Measurements from ENCODE around the gene WNT9A. TPM values are rescaled to one million over a fixed set of nuclear protein-coding genes. Genes with fewer than 3 reads are reported as not detected.

WNT9A gene
- total and polyA plus RNA-seq, 3 donors from 2014 or later: 3.1 to 4.3 (median 3.5) TPM

DNA sequence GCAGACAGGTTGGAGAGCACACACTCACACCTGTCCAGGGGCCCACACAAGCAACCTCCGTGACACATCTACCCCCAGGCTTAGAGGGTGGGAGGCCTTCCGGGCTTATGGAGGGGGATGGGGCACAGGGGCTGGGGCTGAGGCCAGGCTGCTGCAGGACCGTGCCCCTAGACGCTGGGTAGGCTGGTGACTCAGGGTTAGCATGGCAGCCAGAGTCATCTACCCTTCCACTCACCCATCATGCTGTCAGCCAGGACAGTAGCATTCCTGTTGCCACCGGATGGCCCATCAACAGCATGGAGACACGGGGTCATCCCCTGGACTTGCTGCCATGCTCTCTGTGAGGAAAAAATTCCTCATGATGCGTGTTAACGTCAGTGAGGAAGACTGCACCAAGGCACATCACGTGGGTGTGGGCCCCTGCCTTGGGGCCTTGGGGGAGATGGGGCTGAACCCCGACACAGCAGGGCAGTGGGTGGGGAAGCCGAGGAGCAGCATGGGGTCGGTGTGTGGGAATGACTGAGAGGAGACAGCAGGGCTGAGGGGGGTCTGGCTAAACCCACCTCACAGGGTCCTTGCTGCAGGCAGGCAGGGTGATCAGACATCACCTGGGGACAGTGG, 52.8 kb downstream of the WNT9A start:
- Histone ChIP-seq H3K36me3 (ENCODE audit: low read depth, missing control alignments) (no peaks in the 10 kb centered on the region), H3K4me3 (no peak overlapping the region), H3K27ac (no peak overlapping the region), H3K9me3 (no peaks in the 10 kb centered on the region), H3K27me3 (no peaks in the 10 kb centered on the region), H3K4me1 (peaks cover 17% of the 10 kb centered on the region)
- TF ChIP-seq POLR2A (IDR thresholded peaks at IDR 0.05): no peak
- TF ChIP-seq, protein P1, sequence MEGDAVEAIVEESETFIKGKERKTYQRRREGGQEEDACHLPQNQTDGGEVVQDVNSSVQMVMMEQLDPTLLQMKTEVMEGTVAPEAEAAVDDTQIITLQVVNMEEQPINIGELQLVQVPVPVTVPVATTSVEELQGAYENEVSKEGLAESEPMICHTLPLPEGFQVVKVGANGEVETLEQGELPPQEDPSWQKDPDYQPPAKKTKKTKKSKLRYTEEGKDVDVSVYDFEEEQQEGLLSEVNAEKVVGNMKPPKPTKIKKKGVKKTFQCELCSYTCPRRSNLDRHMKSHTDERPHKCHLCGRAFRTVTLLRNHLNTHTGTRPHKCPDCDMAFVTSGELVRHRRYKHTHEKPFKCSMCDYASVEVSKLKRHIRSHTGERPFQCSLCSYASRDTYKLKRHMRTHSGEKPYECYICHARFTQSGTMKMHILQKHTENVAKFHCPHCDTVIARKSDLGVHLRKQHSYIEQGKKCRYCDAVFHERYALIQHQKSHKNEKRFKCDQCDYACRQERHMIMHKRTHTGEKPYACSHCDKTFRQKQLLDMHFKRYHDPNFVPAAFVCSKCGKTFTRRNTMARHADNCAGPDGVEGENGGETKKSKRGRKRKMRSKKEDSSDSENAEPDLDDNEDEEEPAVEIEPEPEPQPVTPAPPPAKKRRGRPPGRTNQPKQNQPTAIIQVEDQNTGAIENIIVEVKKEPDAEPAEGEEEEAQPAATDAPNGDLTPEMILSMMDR (IDR thresholded peaks at IDR 0.05): no peak
- intact Hi-C loops (cut with DNase I; ENCODE audit: low total_unique reads): no loop called here
- 92 to 94% methylated on average over 6 to 12 of the region's 12 CpGs for WGBS, 2 donors
- peak; percentile 10 for DNase-seq

DNA sequence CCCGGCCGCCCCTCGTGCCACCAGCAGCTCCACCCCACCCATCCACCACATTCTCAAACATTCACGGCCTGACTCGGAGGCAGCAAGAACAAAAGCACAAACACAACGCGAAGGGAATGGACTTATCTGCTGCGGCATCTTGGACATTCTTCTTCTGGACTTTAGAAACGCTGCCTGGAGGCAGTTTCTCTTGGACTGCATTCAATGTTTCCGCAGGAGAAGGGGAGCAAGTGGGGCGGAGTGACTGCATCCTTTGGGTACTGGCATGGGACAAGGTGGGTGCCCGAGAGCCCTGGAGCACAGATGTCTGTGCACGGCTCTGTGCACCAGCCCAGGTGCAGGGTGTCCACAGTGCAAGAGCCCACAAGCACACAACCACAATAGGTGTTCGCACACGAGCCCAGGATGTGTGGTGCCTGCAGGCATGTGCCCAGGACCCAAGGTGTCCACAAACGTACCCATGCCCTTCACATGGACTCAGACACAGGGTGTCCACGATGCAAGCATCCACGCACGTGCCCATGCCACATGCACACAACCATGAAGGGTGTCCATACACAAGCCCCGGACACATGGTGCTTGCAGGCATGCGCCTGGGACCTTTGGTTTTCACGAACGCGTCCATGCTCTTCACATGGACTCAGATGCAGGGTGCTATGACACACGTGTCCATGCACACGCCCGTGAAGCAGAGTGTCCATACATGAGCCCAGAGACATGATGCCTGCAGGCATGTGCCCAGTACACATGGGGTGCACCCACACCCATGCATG, 53.6 kb downstream of the WNT9A start:
- Histone ChIP-seq H3K27me3 (no peaks in the 10 kb centered on the region), H3K4me3 (no peak overlapping the region), H3K27ac (no peak overlapping the region), H3K36me3 (ENCODE audit: low read depth, missing control alignments) (no peaks in the 10 kb centered on the region), H3K4me1 (peaks cover 13% of the 10 kb centered on the region), H3K9me3 (no peaks in the 10 kb centered on the region)
- DNase-seq: peak; percentile 11
- 86 to 92% methylated on average over 18 to 27 of the region's 27 CpGs for WGBS, 2 donors
- no peak for TF ChIP-seq POLR2A (IDR thresholded peaks at IDR 0.05)
- TF ChIP-seq, protein P1 (IDR thresholded peaks at IDR 0.05): no peak
- intact Hi-C loops (cut with DNase I; ENCODE audit: low total_unique reads): no loop called here

DNA sequence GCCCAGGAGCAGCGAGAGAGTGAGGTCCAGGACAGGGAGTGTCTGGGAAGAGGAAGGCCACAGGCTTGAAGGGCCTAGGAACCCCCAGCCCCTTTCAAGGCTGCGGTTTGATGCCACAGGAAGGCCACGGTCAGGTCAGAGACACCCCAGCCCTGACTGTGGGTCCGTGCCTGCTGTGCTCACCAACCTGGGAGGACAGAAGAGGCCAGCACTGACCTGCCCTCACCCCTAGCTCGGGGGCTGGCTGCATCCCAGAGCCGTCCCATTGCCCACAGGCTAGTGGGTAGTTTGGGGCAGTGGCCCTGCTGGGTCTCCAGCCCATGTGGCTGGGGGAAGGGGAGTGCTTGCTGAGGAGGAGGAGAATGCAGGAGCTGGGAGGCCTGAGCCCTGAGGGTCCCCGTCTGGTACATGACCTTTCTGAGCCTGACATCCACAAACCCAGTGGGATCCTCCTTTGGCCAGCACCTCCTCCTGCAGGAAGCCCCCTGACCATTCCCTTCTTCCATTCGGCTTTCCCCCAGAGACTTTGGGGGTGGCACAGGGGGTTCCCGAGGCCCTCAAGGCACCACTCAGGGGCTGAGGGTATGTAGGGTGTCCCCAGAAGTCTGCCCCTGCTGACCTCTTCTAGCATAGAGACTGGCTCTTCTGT, 54.3 kb downstream of the WNT9A start:
- no peaks in the 10 kb centered on the region for H3K9me3 ChIP-seq
- TF ChIP-seq POLR2A (IDR thresholded peaks at IDR 0.05): no peak
- TF ChIP-seq, protein P1 (IDR thresholded peaks at IDR 0.05): no peak
- H3K36me3 ChIP-seq (ENCODE audit: low read depth, missing control alignments): no peaks in the 10 kb centered on the region
- WGBS, 2 donors: 85 to 92% methylated on average over 3 to 9 of the region's 9 CpGs
- no peaks in the 10 kb centered on the region for H3K27me3 ChIP-seq
- peaks cover 13% of the 10 kb centered on the region for H3K4me1 ChIP-seq
- no peak overlapping the region for H3K4me3 ChIP-seq
- intact Hi-C loops (cut with DNase I; ENCODE audit: low total_unique reads): no loop called here
- H3K27ac ChIP-seq: no peak overlapping the region
- DNase-seq: peak; percentile 7

DNA sequence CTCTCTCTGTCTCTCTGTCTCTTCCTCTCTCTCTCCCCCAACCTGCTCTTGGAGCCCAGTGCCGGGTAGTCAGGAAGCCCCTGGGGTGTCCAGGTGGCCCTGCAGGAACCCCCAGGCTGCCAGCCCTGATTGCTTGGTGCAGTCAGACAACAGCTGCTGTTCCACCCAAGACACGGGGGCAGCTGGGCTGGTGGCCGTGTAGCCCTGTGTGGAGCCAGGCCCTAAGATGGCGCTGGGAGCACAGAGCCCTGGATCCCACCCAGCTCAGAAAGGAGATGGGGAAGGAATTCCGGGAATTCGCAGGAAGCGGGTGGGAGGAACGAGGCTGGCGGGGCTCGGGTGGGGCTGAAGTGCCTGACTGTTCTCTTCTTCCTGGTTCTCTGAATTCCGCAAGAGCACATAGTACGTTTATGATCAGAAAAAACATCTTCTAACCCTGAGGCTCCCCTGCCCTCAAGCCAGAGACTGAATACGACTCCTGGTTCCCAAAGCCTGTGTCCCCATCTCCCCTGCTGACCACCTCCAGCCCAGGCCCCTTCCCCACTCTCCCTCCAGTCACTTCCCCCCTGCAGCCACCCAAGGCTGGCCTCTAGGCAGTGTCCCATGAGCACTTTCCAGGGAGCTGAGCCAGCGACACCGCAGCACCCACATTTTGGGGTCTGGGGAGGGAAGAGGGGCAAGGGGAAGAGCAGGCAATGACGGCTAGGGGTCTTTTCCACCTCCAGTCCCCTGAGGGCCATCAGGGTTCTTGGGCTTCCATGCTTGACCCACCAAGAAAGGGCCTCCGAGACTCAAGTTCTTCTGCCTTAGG, 55.0 kb downstream of the WNT9A start:
- Histone ChIP-seq H3K36me3 (ENCODE audit: low read depth, missing control alignments) (no peaks in the 10 kb centered on the region), H3K27me3 (no peaks in the 10 kb centered on the region), H3K4me1 (peaks cover 13% of the 10 kb centered on the region), H3K27ac (no peak overlapping the region), H3K9me3 (no peaks in the 10 kb centered on the region), H3K4me3 (no peak overlapping the region)
- TF ChIP-seq POLR2A (IDR thresholded peaks at IDR 0.05): no peak
- TF ChIP-seq, protein P1 (IDR thresholded peaks at IDR 0.05): no peak
- 67 to 72% methylated on average over 14 to 17 of the region's 17 CpGs for WGBS, 2 donors
- intact Hi-C loops (cut with DNase I; ENCODE audit: low total_unique reads): no loop called here
- DNase-seq: peak; percentile 10
